KBM-7 (cell line): ENCODE data around the gene HACD2.
A peak's percentile ranks its signal among the peaks of the same experiment; 100 is the strongest.

Experiments
- DNase-seq: peaks from one replicate; pipeline ENCODE4 v3.0.0-alpha.2; 2015
- in situ Hi-C: fragments of 300-500 bp; cut with MboI; formaldehyde crosslinking; loops from 2 replicates; pipeline ENCODE4 v1.14.3; 2020; ENCODE audit warnings: low sequenced_read_pairs, low pct_unique_long_range_greater_than_20kb, mixed read lengths

Gene HACD2

DNA sequence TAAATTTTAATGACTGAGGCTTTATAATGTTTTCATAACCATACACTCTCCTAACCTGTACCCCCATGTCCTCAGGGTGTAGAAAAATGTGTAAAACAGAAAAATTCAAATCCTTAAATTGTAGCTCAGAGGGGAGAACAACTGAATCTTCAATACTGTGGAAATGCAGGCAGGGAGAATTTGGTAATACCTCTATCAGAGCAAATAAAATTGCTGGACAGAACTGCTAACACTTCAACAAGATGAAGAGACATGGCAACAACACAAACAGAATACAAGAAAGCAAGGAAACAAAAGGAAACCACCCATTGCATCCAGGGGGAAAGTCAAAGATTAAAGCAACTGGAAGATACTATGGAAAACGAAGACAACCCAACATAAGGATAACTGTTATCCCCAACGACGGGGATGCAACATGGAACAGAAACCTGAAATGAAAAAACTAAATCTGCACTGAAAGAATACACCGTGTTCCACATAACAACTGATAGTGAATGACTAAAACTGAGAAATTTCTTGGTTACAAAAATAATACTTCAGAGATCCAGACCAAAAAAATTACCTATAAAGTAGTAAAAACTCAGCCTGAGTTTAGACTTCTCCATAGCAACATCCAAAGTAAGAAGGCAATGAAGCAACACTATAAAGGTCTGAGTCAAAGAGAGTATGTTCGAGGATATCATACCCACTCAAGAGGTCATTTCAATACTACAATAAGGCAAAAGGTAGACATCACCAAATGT, 48.5 kb downstream of the HACD2 start:
- in situ Hi-C loops = no loop called here
- no peak for DNase-seq

DNA sequence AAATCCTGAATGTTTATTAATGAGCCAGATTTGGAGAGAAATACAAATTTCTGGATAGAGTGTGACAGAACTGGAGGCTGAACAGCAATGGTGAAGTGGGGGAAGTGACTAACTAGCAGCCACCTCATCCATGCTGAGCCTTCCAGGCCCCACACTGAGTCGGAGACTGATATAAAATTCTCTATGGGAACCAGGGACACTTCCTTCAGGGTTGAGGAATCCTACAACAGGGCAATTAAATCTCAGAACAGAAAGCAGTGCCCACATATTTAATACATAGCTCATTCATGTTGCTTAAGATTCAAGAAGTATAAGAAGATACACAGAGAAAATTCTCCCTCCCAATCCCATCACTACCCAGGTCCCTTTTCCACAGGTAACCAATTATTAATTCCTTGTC, 49.3 kb downstream of the HACD2 start:
- DNase-seq = no peak
- in situ Hi-C loops = no loop called here

DNA sequence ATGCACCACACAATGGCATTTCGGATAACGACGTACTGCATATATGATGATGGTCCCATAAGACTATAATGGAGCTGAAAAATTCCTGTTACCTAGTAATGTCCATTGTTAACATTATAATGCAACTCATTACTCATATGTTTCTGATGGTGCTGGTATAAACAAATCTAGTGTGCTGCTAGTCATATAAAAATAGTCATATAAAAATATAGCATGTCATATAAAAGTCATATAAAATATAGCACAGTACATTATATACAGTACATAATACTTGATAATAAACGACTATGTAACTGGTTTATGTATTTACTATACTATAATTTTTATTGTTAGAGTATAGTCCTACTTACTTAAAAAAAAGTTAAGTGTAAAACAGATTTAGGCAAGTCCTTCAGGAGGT, 50.6 kb downstream of the HACD2 start:
- DNase-seq = no peak
- in situ Hi-C loops = no loop called here

DNA sequence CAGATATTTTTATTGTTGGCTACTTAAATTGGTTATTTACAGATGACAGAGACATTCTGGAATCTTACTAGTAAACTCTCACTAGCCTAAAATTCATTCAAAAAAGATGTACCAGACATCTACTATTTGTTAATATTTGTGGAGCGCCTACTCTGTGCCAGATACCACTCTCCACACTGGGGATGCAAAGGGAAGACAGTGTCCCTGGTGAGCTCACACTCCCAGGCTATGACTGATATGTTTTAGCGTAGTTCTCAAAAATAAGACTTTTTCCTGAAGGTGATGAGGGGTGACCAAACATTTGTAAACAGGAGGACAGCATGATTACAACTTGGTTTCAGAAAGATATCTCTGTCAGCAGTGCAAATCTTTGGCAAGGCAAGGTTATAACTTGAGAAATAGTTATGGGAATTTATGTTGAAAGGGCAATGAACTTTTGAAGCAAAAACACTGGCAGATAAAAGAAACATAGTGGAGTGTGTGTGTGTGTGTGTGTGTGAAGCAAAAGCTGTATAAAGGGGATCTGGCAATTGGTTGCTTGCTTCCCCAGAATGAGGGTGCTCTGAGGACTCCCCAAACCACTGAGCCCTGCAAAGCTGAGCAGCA, 51.2 kb downstream of the HACD2 start:
- in situ Hi-C loops = no loop called here

DNA sequence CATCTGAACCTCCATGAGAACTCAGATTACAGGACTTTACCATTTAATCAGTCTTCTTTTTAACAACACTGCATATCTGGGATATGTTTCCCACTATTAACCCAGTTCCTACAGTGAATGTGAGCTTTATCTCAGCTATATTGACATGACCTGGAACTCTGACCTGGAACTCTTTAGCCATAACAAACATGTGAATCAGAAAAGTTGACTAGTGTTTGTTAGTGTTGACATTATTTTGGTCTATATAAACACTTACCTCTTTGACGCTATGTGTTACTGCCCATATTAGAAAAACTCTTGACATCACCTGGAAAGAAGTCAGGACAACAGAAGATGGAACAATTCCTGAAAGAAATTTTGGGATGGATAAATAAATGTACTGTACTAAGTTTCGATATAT, 56.7 kb downstream of the HACD2 start:
- no peak for DNase-seq
- in situ Hi-C loops = no loop called here

More for the DNA sequence above, 51.2 kb downstream of the HACD2 start:
- no peak for DNase-seq

DNA sequence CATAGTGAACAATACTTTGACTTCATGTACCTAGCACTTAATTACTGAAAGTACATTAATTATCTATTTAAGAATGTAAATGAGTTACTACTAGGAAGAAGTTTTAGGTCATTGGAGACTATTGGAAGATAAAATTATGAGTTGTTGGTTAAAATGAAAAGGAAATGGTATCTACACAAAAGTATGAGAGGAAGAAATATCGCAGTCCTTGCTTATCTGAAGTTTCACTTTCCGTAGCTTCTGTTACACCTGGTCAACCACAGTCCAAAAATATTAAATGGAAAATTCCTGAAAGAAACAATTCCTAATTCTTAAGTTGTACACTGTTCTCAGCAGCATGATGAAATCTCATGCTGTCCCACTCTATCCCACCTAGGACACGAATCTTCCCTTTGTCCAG, 57.8 kb downstream of the HACD2 start:
- DNase-seq = no peak
- in situ Hi-C loops = no loop called here

DNA sequence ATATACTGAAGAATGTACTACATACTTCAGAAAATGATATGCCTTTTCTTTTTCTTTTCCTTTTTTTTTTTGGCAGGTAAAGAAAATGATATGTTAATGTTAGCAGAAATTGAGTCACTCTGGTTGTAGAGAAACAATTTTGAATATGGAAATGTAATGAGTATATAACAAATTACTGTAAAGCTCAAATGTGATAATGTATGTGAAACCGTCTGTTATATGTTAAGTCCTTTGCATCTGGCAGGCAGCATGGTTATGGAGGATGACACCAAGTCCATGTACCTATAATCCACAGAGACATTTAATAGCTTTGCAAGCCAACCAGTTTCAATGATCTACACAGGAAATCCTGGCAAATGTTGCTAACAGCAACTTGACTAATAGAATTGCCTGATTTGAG, 58.4 kb downstream of the HACD2 start:
- in situ Hi-C loops = no loop called here

DNA sequence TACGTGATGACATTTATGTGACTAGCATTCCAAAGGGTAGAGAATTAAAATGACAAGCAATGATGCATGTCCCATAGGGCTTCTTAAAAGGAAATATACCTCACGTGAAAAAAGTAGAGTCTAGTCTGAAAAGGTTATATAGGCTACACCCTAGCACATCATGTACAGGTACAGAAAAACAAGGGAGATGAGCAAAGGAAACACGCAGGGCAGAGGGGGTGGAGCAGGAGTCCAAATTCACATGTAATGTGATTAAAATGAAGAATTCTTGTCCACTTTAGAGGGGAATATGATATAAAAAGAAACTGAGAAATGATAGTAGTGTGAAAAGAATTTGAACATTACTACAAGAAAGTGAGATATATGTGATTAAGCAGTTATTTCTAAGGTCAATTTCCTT, 59.4 kb downstream of the HACD2 start:
- no peak for DNase-seq
- in situ Hi-C loops = no loop called here

More for the DNA sequence above, 58.4 kb downstream of the HACD2 start:
- no peak for DNase-seq

DNA sequence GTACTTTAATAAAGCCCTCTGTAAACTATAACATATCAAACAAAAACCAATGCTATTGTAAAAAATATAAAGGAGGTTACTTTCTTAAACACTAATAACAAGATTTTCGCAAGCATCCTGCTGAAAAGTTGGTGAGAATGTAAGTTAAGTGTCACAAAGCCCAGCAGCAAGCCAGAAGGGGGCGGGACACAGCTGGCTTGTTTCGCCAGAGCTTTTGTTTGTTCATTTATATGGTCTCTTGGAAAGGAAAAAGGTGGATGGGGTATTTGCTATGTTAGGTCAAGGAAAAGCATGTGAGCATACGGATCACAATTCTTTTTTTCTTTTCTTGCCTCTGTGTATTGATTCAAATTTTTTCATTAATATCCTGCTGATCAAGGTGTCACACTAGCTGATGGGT, 59.9 kb downstream of the HACD2 start:
- in situ Hi-C loops = no loop called here

DNA sequence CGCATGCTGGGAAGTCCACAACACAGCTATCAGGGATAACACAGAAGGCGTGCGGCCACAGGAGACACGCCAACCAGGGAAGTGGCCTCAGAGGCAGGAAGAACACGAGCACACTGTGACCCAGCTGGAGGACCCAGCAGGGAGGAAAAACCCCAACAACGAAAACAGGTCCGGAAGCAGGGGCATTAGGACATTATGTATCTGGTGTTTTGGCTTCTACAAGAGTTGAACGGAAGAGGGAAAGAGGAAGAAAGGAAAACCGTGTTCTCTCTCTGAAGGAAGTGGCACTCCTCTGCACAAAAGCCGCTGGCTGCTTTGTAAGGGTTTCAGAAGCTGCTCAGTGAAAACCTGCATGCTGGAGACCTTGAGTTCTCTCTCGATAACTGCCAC, 61.8 kb downstream of the HACD2 start:
- in situ Hi-C loops = no loop called here
- peak; percentile 69 for DNase-seq

More for the DNA sequence above, 59.9 kb downstream of the HACD2 start:
- no peak for DNase-seq

DNA sequence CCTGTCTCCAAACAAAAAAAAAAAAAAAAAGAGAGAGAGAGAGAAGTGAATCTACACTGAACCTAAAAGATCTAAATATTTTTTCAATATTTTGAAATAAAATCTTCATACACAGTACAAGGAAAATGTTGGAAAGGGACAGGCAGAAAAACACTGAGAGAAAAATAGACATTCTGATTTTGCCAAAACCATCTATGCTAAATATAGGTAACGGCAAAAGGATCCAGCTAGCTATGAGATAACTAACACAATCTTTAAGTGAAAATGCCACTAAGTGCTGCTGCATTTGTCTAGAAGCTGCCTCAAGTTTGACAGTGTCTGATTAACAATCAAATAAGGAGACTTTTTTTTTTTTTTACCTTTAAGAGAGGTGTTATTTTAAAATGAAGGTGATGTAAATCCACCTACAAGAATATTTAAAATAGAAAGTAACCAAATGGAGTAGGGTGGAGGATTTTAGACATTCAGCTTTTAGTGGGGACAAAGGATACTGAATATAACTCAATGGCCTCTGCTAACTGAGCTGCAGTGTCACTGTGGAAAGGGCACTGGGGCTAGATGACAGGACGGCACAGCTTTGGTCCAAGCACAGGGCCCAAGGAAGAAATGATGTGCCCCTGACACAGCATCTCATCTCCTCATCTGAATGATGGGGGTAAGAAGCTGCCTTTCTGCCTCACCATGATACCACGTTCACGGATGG, 62.4 kb downstream of the HACD2 start:
- in situ Hi-C loops = no loop called here
- DNase-seq = no peak

DNA sequence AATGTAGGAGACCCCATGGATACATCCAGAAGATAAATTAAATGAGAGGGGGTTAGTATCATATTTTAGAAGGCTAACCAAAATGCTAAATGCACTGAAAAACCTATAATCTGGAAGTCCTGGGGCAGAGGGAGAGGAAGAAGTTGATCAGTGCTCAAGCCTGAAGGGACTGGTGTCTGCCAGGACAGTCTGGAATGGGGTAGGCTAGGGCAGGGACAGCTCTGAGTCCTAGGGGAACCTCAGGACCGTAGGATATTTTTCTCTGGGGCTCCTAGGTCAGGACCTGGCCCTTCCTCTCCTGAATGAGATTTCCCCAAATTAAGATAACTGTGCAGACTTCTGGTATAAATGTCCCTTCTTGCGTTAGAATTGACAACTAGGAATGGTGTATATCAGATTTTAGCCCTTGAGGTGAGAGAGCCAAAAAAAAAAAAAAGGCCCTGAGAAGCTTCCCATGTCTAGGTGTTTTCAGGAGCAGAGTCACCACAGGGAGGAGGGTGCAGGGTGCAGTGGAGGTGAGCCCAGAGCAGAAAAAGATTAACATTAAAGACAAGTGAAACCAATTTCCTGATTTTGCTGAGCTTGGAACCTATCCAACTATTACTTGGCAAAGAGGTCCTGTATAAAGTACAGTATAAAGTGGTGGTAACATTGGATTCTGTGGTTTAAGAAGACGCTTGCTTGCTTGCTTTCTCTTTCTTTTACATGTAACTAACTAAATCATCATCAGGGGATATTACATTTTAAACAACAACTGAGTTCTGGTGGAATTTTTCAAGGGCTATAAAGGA, 63.5 kb downstream of the HACD2 start:
- in situ Hi-C loops = no loop called here
- DNase-seq = peak; percentile 28

DNA sequence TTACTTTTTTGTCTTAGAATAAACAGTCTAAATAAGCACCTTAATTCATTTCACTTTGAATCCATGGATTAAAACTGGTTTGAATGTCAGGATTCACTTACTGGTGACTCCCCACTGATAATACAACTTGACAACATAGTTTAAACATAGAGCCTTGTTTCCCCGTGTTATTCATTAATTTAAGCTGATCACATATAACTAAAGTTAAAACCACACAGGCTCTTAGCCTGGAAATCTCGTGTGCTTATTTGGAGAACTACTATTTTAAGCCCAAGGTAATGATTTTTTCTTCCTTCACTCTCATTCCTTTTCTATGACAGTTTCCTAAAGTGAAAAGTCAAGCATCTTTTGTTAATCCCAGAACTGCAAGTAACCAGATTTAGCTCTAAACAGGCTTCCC, 64.2 kb downstream of the HACD2 start:
- no peak for DNase-seq
- in situ Hi-C loops = no loop called here

DNA sequence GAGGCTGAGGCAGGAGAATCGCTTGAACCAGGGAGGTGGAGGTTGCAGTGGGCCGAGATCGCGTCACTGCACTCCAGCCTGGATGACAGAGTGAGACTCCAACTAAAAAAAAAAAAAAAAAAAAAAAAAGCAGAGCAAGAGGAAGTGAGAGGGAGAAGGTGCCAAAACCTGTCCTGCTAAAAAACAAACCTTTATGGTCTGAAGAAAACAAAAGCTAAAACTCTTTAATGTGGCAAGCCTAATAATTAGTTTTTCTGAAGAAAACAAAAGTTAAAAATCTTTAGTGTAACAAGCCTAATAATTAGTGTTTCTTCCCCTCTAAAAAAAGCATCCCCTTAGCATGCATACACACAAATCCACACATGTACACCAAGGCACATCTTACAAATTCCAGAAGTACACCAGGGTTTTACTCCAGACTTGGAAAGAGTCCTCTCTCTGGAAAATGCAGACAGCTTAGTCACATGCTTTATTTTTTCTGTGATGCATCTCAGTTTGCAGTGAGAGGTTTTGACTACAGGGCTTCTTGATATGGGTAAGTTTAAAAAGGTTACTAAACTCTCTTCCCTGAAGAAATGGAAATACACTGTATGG, 65.9 kb downstream of the HACD2 start:
- in situ Hi-C loops = no loop called here

DNA sequence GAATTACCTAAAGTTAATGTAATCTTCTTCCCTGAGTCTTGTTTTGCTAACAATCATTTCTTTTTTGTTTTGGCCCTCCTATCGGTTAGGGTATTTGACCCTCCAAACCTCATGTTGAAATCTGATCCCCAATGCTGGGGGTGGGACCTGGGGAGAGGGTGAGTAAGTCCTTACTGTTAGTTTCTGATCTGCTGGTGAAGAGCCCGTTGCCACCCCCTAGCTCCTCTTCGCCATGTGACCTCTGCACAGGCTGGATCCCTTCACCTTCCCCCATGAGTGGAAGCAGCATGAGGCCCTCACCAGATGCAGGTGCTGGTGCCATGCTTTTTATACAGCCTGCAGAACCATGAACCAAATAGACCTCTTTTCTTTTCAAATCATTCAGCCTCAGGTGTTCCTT, 73.1 kb downstream of the HACD2 start:
- in situ Hi-C loops = no loop called here
- DNase-seq = no peak

More for the DNA sequence above, 65.9 kb downstream of the HACD2 start:
- no peak for DNase-seq

DNA sequence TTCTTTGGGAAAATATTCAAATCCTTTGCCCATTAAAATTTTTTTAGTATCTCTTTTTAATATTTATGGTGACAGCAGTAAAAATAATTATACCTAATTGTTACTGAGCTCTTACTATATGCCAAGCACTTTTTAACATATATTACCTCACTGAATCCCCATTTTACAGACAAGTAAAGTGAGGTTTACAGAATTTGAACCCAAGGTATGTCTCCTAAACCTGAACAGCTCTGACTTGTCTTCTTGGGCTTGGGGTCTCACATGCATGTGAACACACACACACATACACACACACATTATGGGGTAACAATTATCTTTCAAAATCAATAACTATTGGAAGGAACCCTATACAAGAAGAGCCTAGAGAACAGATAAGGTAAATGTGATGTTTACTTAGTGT, 73.8 kb downstream of the HACD2 start:
- no peak for DNase-seq
- in situ Hi-C loops = no loop called here

DNA sequence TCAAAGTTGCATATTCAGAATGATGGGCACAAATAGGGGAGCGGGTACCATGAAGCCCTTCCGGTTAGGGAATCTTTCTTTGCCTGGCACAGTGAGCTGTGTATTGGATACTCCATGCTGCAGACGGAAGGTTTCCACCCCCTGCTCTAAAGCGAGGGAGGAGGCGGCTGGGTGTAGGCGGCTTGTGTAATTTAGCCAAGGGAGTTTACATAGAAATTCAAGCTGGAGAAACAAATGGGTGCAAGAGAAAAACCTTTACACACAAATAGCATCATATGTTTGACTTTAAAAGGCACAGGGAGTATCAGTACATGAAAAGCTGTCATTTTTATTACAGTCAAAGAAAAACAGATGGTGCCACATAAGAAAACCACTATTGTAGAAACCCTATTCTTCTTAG, 76.7 kb downstream of the HACD2 start:
- in situ Hi-C loops = no loop called here
- DNase-seq = no peak

DNA sequence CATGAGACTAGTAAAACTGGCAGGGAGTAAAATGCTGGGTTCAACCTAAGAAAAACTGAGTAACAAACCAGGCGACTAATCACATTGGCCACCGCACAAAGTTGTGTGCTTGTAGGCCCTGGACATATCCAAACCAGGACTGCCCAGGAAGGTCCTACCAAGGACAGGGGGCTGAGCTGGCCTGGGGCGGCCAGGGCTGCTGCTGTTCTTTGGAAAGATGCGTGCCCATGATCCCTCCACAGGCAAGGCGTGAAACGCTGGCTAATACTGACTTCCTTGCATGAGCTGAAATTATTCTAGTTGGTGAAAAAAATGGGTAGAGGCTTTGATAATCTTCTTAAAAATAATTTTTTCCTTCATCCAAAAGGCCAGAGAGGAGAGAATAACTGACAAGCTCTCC, 79.0 kb downstream of the HACD2 start:
- in situ Hi-C loops = no loop called here
- no peak for DNase-seq

DNA sequence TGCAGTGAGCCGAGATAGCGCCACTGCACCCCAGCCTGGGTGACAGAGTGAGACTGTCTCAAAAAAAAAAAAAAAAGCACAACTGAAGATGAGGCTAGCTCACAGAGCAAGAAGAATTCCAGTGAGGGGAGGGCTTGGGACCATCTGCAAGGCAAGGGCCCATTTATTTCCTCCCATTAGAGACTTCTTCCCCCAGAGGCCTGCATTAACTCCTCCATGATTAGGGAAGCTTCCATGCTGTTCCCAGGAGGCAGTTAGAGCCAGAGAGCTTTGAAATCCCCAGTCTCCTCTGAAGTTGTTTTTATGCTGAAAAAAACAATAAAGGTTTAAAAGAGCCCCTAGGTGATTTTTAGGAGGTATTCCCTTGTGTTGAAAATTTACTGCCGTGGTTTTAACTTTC, 81.7 kb downstream of the HACD2 start:
- DNase-seq = no peak
- in situ Hi-C loops = no loop called here
